ENCODE measurements around the gene HADHA.

DNA sequence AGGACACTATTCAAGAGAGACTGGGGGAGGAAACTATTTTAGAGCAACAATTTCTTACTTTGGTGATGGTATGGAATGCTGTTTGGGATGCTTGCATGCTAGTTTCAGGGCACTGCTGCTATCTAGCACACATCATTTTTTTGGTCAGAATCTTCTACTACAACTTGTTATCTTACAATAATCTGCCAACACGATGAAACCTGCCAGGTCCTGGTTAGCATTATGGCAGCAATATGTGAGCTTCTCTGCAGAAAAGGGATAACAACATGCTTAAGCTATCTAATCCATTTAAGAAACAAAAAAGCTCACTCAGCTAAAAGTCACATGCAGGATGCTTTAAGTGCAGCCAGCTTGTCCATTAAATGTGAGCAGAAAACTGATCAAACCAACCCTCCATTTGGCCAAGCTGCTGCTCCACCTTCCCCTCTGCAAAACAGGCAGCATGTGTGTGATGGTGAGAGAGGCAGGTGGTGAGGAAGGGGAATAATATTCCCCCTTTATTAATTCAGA is 41.4 kb downstream of the HADHA start:
- TF ChIP-seq, protein P1, sequence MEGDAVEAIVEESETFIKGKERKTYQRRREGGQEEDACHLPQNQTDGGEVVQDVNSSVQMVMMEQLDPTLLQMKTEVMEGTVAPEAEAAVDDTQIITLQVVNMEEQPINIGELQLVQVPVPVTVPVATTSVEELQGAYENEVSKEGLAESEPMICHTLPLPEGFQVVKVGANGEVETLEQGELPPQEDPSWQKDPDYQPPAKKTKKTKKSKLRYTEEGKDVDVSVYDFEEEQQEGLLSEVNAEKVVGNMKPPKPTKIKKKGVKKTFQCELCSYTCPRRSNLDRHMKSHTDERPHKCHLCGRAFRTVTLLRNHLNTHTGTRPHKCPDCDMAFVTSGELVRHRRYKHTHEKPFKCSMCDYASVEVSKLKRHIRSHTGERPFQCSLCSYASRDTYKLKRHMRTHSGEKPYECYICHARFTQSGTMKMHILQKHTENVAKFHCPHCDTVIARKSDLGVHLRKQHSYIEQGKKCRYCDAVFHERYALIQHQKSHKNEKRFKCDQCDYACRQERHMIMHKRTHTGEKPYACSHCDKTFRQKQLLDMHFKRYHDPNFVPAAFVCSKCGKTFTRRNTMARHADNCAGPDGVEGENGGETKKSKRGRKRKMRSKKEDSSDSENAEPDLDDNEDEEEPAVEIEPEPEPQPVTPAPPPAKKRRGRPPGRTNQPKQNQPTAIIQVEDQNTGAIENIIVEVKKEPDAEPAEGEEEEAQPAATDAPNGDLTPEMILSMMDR (IDR thresholded peaks at IDR 0.05; ENCODE audit: low read depth, low read length) = no peak
- no peak for TF ChIP-seq EZH2phosphoT487 (IDR thresholded peaks at IDR 0.05; ENCODE audit: low read depth)
